Upper lobe of left lung (tissue), 4 donors: ENCODE results near the gene SOX13.
"Not testable (repeated sequence)": the region's sequence is repeated elsewhere in the genome, so short reads cannot be mapped to it uniquely, and the experiment has no call there.

ENCODE experiments used
- EP300 ChIP-seq, 4 donors: sonication (generic); formaldehyde crosslinking; IDR thresholded peaks; one replicate each; pipeline ENCODE4 v1.5.1; 2017; ENCODE audit warnings: antibody characterized with exemption in 4 of 4, control low read depth in 2 of 4
- POLR2A ChIP-seq, 4 donors: fragments of 450-650 bp; IDR thresholded peaks; one replicate each; pipeline ENCODE4 v1.5.1; 2016 to 2017; ENCODE audit warnings: antibody characterized with exemption in 4 of 4, mild to moderate bottlenecking in 2 of 4
- TF ChIP-seq, protein P1 (sequence below), 6 experiments: fragments of 450-650 bp in 4 of 6; fragments of 200-600 bp in 2 of 6; sonication (generic) in 2 of 6; IDR thresholded peaks; one replicate each; pipeline ENCODE4 v1.5.1; 2016 to 2019; ENCODE audit warnings: antibody characterized with exemption in 6 of 6

DNA sequence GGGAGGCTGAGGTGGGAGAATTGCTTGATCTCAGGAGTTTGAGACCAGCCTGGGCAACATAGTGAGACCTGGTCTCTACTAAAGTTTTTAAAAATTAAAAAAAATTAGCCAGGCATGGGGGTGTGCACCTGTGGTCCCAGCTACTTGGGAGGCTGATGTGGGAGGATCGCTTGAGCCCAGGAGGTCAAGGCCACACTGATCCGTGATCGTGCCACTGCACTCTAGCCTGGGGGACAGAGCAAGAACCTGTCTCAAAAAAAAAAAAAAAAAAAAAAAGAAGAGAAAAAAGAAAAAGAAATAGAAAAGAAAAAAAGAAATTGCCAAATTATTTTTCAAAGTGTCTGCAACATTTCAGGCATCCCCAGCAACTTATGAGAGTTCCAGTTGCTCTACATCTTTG, 24.1 kb upstream of the SOX13 start:
- not testable (repeated sequence) for TF ChIP-seq POLR2A, EP300 (IDR thresholded peaks at IDR 0.05)
- TF ChIP-seq, protein P1, sequence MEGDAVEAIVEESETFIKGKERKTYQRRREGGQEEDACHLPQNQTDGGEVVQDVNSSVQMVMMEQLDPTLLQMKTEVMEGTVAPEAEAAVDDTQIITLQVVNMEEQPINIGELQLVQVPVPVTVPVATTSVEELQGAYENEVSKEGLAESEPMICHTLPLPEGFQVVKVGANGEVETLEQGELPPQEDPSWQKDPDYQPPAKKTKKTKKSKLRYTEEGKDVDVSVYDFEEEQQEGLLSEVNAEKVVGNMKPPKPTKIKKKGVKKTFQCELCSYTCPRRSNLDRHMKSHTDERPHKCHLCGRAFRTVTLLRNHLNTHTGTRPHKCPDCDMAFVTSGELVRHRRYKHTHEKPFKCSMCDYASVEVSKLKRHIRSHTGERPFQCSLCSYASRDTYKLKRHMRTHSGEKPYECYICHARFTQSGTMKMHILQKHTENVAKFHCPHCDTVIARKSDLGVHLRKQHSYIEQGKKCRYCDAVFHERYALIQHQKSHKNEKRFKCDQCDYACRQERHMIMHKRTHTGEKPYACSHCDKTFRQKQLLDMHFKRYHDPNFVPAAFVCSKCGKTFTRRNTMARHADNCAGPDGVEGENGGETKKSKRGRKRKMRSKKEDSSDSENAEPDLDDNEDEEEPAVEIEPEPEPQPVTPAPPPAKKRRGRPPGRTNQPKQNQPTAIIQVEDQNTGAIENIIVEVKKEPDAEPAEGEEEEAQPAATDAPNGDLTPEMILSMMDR (IDR thresholded peaks at IDR 0.05): not testable (repeated sequence)
